Esophagus muscularis mucosa (tissue), 4 donors: ENCODE data around the gene FZR1. TPM values are rescaled to one million over a fixed set of nuclear protein-coding genes. Genes with fewer than 3 reads are reported as not detected.

Experiments
- DNase-seq: peaks from one replicate; pipeline ENCODE4 v3.0.0-alpha.2; 2017; ENCODE audit errors: extremely low spot score
- H3K27ac ChIP-seq, 4 donors: fragments of 200-600 bp; sonication (generic); replicated peaks in 1 of 4; 1 replicate in 3 of 4; 2 replicates in 1 of 4; pipeline ENCODE4 v1.5.1; 2016 to 2019; ENCODE audit warnings: mild to moderate bottlenecking in 1 of 4
- H3K27me3 ChIP-seq, 4 donors: fragments of 200-600 bp; sonication (generic); one replicate each; pipeline versions ENCODE4 v1.5.1 to v1.6.0; 2016 to 2019
- H3K36me3 ChIP-seq, 4 donors: fragments of 200-600 bp; sonication (generic); one replicate each; pipeline ENCODE4 v1.5.1; 2016 to 2019
- H3K4me1 ChIP-seq, 4 donors: fragments of 200-600 bp; sonication (generic); one replicate each; pipeline ENCODE4 v1.5.1; 2016 to 2019
- H3K4me3 ChIP-seq, 4 donors: fragments of 200-600 bp; sonication (generic); 1 replicate in 2 of 4; 2 replicates in 2 of 4; pipeline ENCODE4 v1.5.1; 2016 to 2019; ENCODE audit warnings: mild to moderate bottlenecking in 4 of 4, moderate library complexity in 1 of 4
- H3K9me3 ChIP-seq, 4 donors: fragments of 200-600 bp; sonication (generic); 1 replicate in 3 of 4; 2 replicates in 1 of 4; pipeline ENCODE4 v1.5.1; 2016 to 2019
- CTCF ChIP-seq, 3 experiments: fragments of 200-600 bp in 2 of 3; fragments of 450-650 bp in 1 of 3; sonication (generic) in 2 of 3; IDR thresholded peaks; one replicate each; pipeline ENCODE4 v1.5.1; 2017 to 2019; ENCODE audit warnings: antibody characterized with exemption in 3 of 3, mild to moderate bottlenecking in 2 of 3, moderate library complexity in 1 of 3
- EP300 ChIP-seq: sonication (generic); formaldehyde crosslinking; IDR thresholded peaks from one replicate; pipeline ENCODE4 v1.6.1; 2017; ENCODE audit warnings: antibody characterized with exemption
- POLR2A ChIP-seq: fragments of 450-650 bp; IDR thresholded peaks from one replicate; pipeline ENCODE4 v1.6.1; 2017; ENCODE audit warnings: antibody characterized with exemption, moderate library complexity, mild to moderate bottlenecking, low read depth
- POLR2AphosphoS5 ChIP-seq, 2 donors: sonication (generic); formaldehyde crosslinking; IDR thresholded peaks; one replicate each; pipeline ENCODE4 v1.6.1; 2017; ENCODE audit warnings: antibody characterized with exemption in 2 of 2
- WGBS: methylation state at CpG from one replicate; pipeline ENCODE4 v1.1.5; 2018; 5-methylcytosine and 5-hydroxymethylcytosine counted together
- intact Hi-C: fragments of 100-400 bp; cut with DNase I; formaldehyde crosslinking; loops from one replicate; pipeline ENCODE4 v1.15.1; 2023
- total RNA-seq, 4 donors: library from RNA; depleted of rRNA; stranded (reverse); fragments of >200 nt; gene quantifications; one replicate each; pipeline versions ENCODE4 v1.1.0 to v1.2.1, GENCODE V29; 2016

The FZR1 gene
- total RNA-seq, 4 donors from 2014 or later, result 15.8 to 41.2 (median 31.4) TPM

- peak in 1 of 2 donors; percentile 27 for TF ChIP-seq POLR2AphosphoS5 (IDR thresholded peaks at IDR 0.05)
- TF ChIP-seq EP300, result no peak
- H3K36me3 ChIP-seq, result peaks cover 19 to 45% (median 43%) of the 10 kb centered on the region in 4 donors
- intact Hi-C loops, result no loop called here
- peak overlapping the region; percentile 80 to 91 (median 86) for H3K27ac ChIP-seq
- H3K9me3 ChIP-seq, result no peaks in the 10 kb centered on the region
- H3K4me1 ChIP-seq, result peaks cover 54 to 98% (median 91%) of the 10 kb centered on the region in 4 donors
- no peak for DNase-seq
- no peaks in the 10 kb centered on the region for H3K27me3 ChIP-seq
- no peak overlapping the region for H3K4me3 ChIP-seq
- WGBS, result 76% methylated on average over 23 of the region's 57 CpGs
These were observed 42.2 kb upstream of the FZR1 start for GRCh38 chr19:3463714-3464586.

DNA sequence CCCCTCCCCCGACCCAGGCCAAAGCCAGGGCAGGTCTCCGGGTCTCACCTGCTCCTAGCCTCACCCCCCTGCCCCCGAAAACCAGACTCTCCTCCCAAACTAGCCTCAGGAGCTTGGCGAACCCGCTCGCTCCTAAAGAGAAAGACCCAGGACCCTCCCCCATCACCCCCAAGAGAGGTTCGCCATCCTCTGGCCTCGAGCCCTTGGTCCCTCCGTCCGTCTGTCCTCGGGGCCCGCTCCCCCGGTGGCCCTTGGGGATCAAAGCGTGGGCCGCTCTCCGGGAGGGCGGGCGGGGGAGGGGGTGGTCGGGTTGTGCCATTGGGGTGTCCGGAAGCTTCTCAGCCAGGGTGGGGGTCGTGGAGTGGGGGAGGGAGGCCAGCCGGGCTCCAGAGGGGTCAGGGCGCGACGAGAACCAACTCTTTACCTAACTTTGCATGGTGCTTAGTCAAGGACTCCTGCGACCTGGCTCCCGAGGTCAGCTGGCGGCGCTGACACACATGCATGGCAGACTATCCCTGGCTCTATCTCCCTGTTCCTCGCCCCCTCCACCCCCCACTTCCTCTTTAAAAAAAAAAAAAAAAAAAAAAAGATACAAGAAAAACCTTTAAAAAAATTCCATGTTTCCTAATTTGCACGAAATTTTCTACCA lies 41.4 kb upstream of the FZR1 start:
- Histone ChIP-seq H3K4me3 (no peak overlapping the region), H3K4me1 (peaks cover 46 to 98% (median 90%) of the 10 kb centered on the region in 4 donors), H3K36me3 (peaks cover 19 to 45% (median 43%) of the 10 kb centered on the region in 4 donors), H3K9me3 (no peaks in the 10 kb centered on the region), H3K27me3 (no peaks in the 10 kb centered on the region), H3K27ac (peak overlapping the region; percentile 80 to 91 (median 86))
- TF ChIP-seq CTCF (IDR thresholded peaks at IDR 0.05) (no peak), EP300 (no peak), POLR2A (no peak), POLR2AphosphoS5 (IDR thresholded peaks at IDR 0.05) (no peak)
- 80% methylated on average over 13 of the region's 31 CpGs for WGBS
- DNase-seq, result no peak
- intact Hi-C loops, result no loop called here

DNA sequence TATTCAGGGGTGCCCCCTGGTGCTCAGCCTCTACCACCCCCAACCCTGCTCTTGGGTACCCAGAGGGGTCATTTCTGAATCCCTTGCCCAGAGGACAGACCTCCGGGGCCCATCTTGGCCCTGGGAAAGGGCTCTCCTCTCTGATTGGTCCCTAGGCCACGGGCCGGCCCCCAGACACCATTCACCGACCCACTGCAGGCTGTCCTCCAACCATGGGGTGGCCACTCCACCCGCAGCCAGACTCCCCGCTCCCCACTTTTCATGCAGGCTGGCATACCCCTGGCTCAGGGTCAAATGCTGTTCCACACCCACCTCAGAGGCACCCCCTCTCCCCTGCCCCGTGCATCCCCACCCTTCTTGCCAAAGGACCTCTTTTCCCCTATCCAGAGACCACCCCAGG lies 40.6 kb upstream of the FZR1 start:
- TF ChIP-seq POLR2A, result no peak
- TF ChIP-seq EP300, result no peak
- TF ChIP-seq POLR2AphosphoS5 (IDR thresholded peaks at IDR 0.05), result no peak
- no peak for TF ChIP-seq CTCF (IDR thresholded peaks at IDR 0.05)
- H3K4me3 ChIP-seq, result no peak overlapping the region
- intact Hi-C loops, result no loop called here
- peaks cover 19 to 44% (median 38%) of the 10 kb centered on the region in 4 donors for H3K36me3 ChIP-seq
- H3K27ac ChIP-seq, result peak overlapping the region; percentile 80 to 91 (median 86)
- whole genome bisulfite sequencing, result 67% methylated on average over 7 of the region's 7 CpGs
- peaks cover 41 to 96% (median 85%) of the 10 kb centered on the region in 4 donors for H3K4me1 ChIP-seq
- no peaks in the 10 kb centered on the region for H3K27me3 ChIP-seq
- no peaks in the 10 kb centered on the region for H3K9me3 ChIP-seq
- DNase-seq, result no peak

- no peak for DNase-seq
- intact Hi-C loops, result no loop called here
- peak overlapping the region; percentile 80 to 91 (median 86) for H3K27ac ChIP-seq
- H3K27me3 ChIP-seq, result no peaks in the 10 kb centered on the region
- H3K9me3 ChIP-seq, result no peaks in the 10 kb centered on the region
- peaks cover 41 to 96% (median 85%) of the 10 kb centered on the region in 4 donors for H3K4me1 ChIP-seq
- peak; percentile 66 to 69 for TF ChIP-seq POLR2AphosphoS5 (IDR thresholded peaks at IDR 0.05)
- TF ChIP-seq CTCF (IDR thresholded peaks at IDR 0.05), result no peak
- no peak overlapping the region for H3K4me3 ChIP-seq
- WGBS, result 46% methylated on average over 9 of the region's 9 CpGs
- peaks cover 19 to 33% (median 29%) of the 10 kb centered on the region in 4 donors for H3K36me3 ChIP-seq
These were observed 39.5 kb upstream of the FZR1 start for GRCh38 chr19:3466635-3467034.
